Type B pancreatic cell (in vitro differentiated cells): ENCODE measurements around the gene GRID2. TPM values are rescaled to one million over a fixed set of nuclear protein-coding genes. Genes with fewer than 3 reads are reported as not detected.
"Not testable (repeated sequence)": the region's sequence is repeated elsewhere in the genome, so short reads cannot be mapped to it uniquely, and the experiment has no call there.

Experiments used
- DNase-seq: peaks from one replicate; pipeline ENCODE4 v3.0.0; 2021; ENCODE audit warnings: mixed read lengths; ENCODE audit not compliant: unreplicated experiment; ENCODE audit errors: extremely low spot score
- H3K27ac Mint-ChIP-seq: 2 replicates; pipeline ENCODE4 v1.8.0; 2021; ENCODE audit warnings: mild to moderate bottlenecking, mixed read lengths
- H3K27me3 Mint-ChIP-seq: 2 replicates; pipeline ENCODE4 v1.8.0; 2021; ENCODE audit warnings: mixed read lengths
- H3K36me3 Mint-ChIP-seq: 2 replicates; pipeline ENCODE4 v1.8.0; 2021; ENCODE audit warnings: mixed read lengths
- H3K4me1 Mint-ChIP-seq: one replicate; pipeline ENCODE4 v1.8.0; 2021; ENCODE audit warnings: mixed read lengths; ENCODE audit not compliant: unreplicated experiment
- H3K4me3 Mint-ChIP-seq: 2 replicates; pipeline ENCODE4 v1.8.0; 2021; ENCODE audit warnings: mild to moderate bottlenecking, mixed read lengths
- H3K9me3 Mint-ChIP-seq: 2 replicates; pipeline ENCODE4 v1.8.0; 2021; ENCODE audit warnings: mixed read lengths
- total RNA-seq: library from RNA; stranded (reverse); gene quantifications from 2 replicates; pipeline ENCODE4 v1.2.1, GENCODE V29; 2021; ENCODE audit warnings: low replicate concordance
- TF ChIP-seq, protein P1 (sequence below): fragments of 200-600 bp; sonication (generic); conservative IDR thresholded peaks from 2 replicates; pipeline ENCODE4 v1.5.0; 2021; ENCODE audit warnings: antibody characterized with exemption, mild to moderate bottlenecking

The GRID2 gene
- total RNA-seq, 1 donor from 2014 or later, result 1.7 TPM

- H3K9me3 Mint-ChIP-seq, result no peaks in the 10 kb centered on the region
- DNase-seq, result no peak
- no peaks in the 10 kb centered on the region for H3K27me3 Mint-ChIP-seq
- TF ChIP-seq, protein P1, sequence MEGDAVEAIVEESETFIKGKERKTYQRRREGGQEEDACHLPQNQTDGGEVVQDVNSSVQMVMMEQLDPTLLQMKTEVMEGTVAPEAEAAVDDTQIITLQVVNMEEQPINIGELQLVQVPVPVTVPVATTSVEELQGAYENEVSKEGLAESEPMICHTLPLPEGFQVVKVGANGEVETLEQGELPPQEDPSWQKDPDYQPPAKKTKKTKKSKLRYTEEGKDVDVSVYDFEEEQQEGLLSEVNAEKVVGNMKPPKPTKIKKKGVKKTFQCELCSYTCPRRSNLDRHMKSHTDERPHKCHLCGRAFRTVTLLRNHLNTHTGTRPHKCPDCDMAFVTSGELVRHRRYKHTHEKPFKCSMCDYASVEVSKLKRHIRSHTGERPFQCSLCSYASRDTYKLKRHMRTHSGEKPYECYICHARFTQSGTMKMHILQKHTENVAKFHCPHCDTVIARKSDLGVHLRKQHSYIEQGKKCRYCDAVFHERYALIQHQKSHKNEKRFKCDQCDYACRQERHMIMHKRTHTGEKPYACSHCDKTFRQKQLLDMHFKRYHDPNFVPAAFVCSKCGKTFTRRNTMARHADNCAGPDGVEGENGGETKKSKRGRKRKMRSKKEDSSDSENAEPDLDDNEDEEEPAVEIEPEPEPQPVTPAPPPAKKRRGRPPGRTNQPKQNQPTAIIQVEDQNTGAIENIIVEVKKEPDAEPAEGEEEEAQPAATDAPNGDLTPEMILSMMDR, result no peak
- H3K36me3 Mint-ChIP-seq, result no peaks in the 10 kb centered on the region
- H3K27ac Mint-ChIP-seq, result no peak overlapping the region
- no peaks in the 10 kb centered on the region for H3K4me1 Mint-ChIP-seq
- no peak overlapping the region for H3K4me3 Mint-ChIP-seq
Observed at GRCh38 chr4:93658443-93658842, 1354.7 kb downstream of the GRID2 start.

- H3K27ac Mint-ChIP-seq, result no peak overlapping the region
- H3K36me3 Mint-ChIP-seq, result no peaks in the 10 kb centered on the region
Observed at GRCh38 chr4:93659629-93660028, 1355.9 kb downstream of the GRID2 start.

GRCh38 chr4:93660036-93660435 lies 1356.3 kb downstream of the GRID2 start:
- Mint-ChIP-seq H3K4me3 (no peak overlapping the region), H3K27ac (no peak overlapping the region), H3K36me3 (no peaks in the 10 kb centered on the region), H3K4me1 (no peaks in the 10 kb centered on the region), H3K27me3 (no peaks in the 10 kb centered on the region), H3K9me3 (no peaks in the 10 kb centered on the region)
- TF ChIP-seq, protein P1, result no peak
- no peak for DNase-seq

More at GRCh38 chr4:93659629-93660028, 1355.9 kb downstream of the GRID2 start:
- TF ChIP-seq, protein P1, result no peak
- no peak overlapping the region for H3K4me3 Mint-ChIP-seq
- H3K9me3 Mint-ChIP-seq, result no peaks in the 10 kb centered on the region
- DNase-seq, result no peak
- no peaks in the 10 kb centered on the region for H3K27me3 Mint-ChIP-seq
- H3K4me1 Mint-ChIP-seq, result no peaks in the 10 kb centered on the region

DNA sequence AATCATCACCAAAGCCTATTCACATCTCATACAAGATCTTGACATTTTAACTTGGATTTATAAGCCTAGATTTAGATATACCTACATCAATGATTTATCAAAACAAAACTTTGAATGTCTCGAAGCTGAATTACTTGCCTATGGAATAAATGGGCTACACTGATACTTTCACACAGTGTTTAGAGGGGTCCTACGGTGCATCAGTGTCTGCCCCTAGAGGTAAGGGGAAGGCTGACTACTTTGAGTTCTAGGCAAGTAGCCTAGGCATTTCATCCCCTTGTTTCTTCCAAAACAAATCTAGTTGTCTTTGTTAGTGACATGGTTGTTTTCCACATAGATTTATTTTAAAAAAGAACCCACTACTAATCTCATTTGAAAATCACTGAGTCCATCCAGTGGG lies 1366.7 kb downstream of the GRID2 start:
- H3K36me3 Mint-ChIP-seq, result no peaks in the 10 kb centered on the region
- no peak for DNase-seq
- H3K27me3 Mint-ChIP-seq, result no peaks in the 10 kb centered on the region
- H3K27ac Mint-ChIP-seq, result no peak overlapping the region
- no peaks in the 10 kb centered on the region for H3K9me3 Mint-ChIP-seq
- H3K4me3 Mint-ChIP-seq, result no peak overlapping the region
- TF ChIP-seq, protein P1, result no peak
- H3K4me1 Mint-ChIP-seq, result no peaks in the 10 kb centered on the region

DNA sequence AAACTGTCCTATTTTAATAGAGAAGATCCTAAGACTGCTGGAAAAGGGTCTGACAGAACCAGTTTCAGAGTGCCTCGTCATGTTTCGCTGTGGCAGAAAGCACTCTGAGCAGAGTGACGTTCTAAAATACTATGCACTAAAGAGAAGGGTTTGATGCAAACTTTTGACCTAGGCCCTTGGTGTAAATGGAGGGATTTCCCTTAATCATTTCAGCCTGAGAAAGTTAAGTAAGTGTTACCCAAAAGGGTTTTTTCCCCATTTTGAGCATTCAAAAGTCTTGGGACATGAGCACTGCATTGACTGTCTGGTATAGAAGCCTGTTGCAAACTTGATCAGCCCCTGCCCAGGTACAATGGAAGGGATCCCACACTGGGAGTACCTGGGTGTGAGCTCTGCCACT lies 1367.3 kb downstream of the GRID2 start:
- Mint-ChIP-seq H3K27ac (no peak overlapping the region), H3K9me3 (no peaks in the 10 kb centered on the region), H3K27me3 (no peaks in the 10 kb centered on the region), H3K4me3 (no peak overlapping the region), H3K4me1 (no peaks in the 10 kb centered on the region), H3K36me3 (no peaks in the 10 kb centered on the region)
- TF ChIP-seq, protein P1, result no peak
- DNase-seq, result no peak

GRCh38 chr4:93676937-93677336 lies 1373.2 kb downstream of the GRID2 start:
- not testable (repeated sequence) for H3K27ac Mint-ChIP-seq, H3K4me1 Mint-ChIP-seq, H3K9me3 Mint-ChIP-seq, H3K27me3 Mint-ChIP-seq, H3K4me3 Mint-ChIP-seq, DNase-seq, H3K36me3 Mint-ChIP-seq
